COR-L47 (cell line): ENCODE measurements around the gene PXMP2.
A peak's percentile ranks its signal among the peaks of the same experiment; 100 is the strongest.
"Not testable (repeated sequence)": the region's sequence is repeated elsewhere in the genome, so short reads cannot be mapped to it uniquely, and the experiment has no call there.

Experiments used
- DNase-seq: peaks from one replicate; lab custom pipeline; 2025; lab: John Stamatoyannopoulos, UW

PXMP2 gene

DNA sequence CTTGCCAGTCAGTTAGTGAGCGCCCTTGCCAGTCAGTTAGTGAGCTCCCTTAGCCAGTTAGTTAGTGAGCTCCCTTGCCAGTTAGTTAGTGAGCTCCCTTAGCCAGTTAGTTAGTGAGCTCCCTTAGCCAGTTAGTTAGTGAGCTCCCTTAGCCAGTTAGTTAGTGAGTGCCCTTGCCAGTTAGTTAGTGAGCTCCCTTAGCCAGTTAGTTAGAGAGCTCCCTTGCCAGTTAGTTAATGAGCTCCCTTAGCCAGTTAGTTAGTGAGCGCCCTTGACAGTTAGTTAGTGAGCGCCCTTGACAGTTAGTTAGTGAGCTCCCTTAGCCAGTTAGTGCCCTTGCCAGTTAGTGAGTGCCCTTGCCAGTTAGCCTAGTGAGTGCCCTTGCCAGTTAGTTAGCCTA lies 7.5 kb downstream of the PXMP2 start:
- DNase-seq = not testable (repeated sequence)

DNA sequence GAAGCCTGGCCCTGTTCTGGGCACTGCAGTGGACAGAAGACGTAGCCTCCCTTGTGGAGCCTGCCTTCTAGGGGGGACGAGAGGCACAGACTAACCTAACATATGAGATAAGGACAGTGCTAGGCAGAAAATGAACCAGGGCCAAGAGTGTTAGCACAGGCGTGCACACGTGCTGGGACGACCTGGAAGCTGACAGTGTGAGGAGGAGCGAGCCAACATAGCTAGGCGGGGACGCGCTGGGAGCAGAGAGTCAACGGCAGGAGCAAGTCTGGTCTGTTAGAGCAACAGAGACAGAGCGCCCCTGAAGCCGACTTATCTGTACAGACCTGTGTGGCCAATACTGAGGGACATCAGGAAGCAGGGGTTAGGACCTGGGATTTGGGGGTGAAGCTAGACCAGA lies 8.0 kb downstream of the PXMP2 start:
- no peak for DNase-seq

DNA sequence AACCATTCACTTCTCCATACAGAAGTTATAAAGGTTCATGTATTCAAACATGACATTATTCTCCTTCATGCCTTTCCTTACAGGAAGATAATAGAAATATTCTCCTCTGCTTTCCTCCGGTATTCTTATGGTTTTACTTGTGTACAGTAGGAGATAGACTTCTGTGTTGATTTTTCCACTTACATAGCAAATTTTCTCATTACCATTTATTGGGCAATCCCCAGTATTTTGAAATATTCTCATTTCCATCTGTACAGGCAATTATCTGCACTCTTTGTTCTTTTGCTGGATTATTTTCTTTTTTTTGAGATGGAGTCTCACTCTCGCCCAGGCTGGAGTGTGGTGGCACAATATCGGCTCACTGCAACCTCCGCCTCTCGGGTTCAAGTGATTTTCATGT lies 11.0 kb downstream of the PXMP2 start:
- no peak for DNase-seq

DNA sequence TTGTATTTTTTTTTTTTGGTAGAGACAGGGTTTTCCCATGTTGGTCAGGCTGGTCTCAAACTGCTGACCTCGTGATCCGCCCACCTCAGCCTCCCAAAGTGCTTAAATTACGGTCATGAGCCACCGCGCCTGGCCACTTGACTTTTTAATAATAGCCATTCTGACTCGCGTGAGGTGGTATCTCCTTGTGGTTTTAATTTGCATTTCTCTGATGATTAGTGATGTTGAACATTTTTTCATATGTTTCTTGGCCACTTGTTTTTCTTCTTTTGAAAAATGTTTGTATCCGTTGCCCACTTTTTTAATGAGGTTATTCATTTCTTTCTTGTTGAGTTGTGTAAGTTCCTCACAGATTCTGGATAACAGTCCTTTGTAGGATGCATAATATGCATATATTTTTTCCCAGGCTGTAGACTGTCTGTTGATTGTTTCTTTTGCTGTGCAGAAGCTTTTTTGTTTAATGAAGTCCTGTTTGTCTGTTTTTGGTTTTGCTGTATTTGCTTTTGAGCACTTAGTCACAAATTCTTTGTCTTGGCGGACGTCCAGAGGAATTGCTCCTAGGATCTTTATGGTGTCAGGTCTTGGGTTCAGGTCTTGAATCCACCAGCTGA lies 12.9 kb downstream of the PXMP2 start:
- no peak for DNase-seq

DNA sequence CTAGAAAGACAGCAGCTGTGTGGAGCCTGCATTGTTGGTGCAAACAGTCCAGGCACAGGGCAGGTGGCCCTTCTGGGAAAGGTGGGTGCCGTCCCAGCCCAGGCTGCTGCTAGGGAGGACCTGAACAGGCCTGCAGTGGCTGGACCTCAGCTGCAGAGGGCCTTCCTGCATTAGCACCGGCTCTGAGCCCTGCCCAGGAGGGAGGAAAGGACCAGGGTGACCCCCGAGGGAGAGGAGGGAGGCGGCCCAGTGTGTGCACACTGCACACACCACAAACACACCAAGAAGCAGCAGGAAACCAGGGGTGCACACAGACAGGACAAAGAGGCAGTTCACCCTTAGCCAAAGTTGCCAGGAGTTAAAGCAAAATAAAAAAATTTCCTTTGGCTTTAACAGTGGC lies 15.3 kb downstream of the PXMP2 start:
- no peak for DNase-seq

DNA sequence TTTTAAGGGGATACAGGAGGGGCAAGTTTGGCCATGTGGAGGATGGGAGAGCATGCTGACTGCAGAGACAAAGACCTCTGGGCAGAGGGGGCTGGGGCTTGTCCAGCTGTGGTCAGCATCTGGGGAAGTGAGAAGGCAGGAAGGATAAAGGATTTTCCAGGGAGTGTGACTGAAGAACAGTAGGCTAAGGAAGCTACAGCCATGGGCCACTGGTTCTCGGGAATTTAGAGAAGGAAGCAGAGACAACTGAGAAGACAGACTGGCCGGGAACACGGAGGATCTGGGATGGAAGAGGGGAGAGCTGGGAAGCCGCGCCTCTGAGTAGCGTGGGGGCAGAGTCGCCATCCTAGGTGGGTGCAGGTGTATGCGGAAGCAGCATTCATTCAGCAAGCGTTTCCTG lies 16.3 kb downstream of the PXMP2 start:
- no peak for DNase-seq

DNA sequence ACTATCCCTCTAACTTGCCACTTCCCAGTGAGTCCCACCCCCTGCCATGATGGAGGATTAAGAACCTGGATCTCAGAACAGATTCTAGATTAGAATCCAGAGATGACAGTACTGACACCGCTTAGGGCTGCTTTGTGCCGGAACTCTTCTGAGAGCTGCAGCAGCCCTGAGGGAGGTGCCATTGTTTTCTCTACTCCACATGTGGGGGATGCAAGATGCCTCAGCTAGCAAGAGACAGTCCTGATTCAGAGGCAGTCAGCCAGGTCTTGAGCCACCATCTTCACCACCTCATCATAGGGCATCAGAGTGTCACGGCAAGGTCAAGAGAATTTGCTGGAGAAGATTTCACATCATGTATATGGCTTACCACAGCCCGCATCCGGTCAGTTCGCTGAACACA lies 19.9 kb downstream of the PXMP2 start:
- DNase-seq = no peak

DNA sequence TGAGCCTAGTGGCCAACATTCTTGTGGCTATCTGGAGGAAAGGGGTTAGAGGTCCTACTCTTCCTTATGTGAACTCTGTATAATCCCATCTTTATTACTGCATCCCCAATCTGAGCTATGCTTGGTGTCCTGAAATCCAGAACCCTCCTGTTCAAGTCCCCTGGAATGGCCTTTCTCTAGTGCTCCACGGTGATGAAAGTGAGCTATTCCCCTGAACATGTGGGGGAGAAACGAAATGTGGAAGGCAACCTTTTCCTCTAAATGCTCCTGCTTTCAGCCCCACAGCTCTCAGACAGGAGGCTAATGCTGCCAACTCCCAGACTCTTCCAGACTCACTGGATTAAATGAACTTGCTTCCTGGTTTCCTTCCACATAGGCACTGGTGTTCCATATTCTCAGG lies 20.8 kb downstream of the PXMP2 start:
- no peak for DNase-seq

DNA sequence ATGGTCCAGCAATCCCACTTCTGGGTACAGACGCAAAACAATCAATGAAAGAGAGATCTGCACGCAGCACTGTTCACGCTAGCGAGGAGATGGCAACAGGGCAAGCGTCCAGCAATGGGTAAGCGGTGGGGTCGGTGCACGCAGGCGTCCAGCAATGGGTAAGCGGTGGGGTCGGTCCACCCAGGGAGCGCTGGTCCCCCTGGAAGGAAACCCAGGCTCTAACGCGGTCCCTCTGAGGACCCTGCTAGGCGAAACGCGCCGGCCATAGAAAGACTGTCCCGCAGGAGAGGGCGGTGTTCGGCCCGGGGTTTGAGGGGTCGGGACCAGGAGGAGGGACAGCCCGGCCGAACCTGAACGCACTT lies 22.6 kb downstream of the PXMP2 start:
- no peak for DNase-seq

DNA sequence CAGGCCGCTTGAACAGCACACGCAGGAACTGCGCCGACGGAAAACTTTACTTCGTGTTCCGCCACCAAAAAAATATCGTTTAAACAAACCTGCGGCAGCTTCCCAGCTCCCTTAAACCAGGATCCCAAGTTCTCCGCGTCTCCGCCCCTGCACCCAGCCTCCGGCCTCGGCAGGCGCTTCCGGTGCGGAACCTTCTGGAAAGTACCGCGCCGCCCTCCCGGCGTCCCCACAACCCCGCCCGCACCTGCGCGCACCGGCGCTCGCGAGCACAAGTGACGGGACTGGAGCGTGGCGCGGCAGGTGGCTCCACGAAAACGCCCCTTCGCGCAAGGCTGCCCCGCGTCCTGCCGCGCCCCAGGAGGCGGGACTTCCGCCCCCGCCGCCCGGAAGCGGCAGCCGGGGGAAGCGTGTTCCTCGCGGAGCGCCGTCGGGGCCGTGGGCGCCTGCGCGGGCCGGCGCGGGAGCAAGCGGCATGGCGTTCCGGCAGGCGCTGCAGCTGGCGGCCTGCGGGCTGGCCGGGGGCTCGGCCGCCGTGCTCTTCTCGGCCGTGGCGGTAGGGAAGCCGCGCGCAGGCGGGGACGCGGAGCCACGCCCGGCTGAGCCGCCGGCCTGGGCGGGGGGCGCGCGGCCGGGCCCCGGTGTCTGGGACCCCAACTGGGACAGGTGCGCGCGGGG lies 23.2 kb downstream of the PXMP2 start, which contains the start of gene PGAM5:
PGAM5 (plus strand) TSS at position 438 of the 675 bp plus-strand sequence; CDS start at position 473, 35 bp downstream.
- DNase-seq = peak; percentile 93

DNA sequence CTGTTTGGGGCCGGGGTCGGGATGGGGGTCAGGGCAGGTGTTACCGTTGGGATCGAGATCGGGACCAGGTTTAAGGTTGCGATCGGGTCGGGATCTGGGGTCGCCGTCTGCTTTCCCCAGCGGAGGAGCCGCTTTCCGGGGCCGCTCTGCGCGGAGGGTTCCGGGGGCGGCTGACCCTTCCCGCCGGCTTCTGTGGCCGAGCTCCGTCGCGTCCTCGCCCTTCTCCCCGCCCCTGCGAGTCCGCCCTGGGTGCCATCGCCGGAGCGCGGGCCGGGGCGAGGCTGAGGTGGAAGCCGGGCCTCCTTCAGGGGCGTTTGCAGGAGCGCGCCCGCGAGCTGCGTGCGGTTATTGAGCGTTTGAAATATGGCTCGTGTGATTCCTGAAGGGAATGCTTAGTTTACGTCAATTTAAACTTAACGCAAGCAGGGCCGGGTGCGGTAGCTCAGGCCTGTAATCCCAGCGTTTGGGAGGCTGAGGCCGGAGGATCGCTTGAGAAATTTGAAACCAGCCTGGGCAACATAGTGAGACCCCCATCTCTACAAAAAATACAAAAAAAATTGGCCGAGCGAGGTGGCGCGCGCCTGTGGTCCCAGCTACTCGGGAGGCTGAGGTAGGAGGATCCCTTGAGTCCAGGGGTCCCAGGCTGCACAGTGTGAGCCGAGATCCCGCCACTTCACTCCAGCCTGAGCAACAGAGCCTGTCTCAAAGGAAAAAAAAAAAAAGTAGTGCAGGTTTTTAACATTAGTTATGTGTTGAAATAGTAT lies 23.9 kb downstream of the PXMP2 start:
- DNase-seq = no peak

DNA sequence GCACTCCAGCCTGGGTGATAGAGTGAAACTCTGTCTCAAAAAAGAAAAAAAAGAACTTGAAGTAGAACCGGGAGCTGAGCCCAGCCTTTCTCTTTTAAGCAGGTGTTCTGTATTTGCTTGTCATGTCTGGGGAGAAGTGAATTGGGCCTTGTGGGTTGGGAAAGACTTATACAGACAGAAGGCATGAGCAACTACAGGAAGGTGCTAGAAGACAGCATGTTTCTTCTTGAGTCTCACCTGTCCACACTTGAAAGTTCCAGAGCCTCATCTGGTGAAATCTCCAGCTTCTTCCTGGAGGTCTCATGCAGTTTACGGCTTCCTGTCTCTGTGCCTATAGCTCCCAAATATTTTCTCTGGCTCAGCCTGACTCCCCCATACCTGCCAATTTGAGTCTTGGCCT lies 25.7 kb downstream of the PXMP2 start:
- DNase-seq = no peak

DNA sequence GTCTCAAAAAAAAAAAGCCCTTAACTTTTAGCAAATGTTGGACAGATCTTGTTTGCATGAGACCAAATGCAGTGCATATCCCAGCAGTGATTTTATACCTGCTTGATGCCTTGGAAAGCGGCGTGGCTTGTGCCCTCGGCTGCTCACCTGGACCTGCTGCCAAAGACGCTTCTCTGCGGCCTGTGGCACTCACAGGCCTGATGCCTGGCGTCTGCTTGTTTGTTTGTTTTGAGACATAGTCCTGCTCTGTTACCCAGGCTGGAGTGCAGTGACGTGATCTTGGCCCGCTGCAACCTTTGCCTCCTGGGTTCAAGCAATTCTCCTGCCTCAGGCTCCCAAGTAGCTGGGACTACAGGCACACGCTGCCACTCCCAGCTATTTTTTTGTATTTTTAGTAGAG lies 28.5 kb downstream of the PXMP2 start:
- DNase-seq = no peak

DNA sequence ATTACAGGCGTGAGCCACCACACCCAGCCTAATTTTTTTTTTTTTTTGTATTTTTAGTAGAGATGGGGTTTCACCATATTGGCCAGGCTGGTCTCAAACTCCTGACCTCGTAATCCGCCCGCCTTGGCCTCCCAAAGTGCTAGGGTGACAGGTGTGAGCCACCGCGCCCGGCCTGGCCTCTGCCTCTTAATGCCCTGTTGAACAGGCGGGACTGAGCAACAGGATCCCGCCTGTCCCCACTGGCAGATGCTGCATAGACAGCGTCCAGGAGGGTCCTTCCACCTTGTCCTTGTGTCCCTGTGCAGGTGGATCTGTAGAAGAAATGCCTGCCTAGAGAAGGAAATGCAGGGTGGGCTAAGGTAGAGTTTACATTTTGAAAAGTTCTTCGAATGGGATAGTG lies 29.0 kb downstream of the PXMP2 start:
- no peak for DNase-seq

DNA sequence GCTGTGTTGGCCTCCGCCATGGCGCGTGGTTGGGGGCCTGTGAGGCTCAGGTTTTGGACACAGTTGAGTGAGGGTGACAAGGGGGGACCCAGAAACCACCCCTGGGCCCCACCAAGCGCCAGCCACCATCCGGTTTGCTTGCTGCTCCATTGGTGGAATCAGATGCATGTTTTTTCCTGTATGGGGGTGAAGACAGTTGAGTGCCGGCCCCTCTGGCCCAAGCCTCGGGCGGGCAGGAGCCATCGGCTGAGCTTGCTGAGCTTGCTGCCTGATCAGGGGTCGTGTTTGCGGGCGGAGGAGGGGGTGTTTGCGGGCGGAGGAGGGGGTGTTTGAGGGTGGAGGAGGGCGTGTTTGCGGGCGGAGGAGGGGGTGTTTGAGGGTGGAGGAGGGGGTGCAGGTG lies 29.6 kb downstream of the PXMP2 start:
- DNase-seq = no peak

DNA sequence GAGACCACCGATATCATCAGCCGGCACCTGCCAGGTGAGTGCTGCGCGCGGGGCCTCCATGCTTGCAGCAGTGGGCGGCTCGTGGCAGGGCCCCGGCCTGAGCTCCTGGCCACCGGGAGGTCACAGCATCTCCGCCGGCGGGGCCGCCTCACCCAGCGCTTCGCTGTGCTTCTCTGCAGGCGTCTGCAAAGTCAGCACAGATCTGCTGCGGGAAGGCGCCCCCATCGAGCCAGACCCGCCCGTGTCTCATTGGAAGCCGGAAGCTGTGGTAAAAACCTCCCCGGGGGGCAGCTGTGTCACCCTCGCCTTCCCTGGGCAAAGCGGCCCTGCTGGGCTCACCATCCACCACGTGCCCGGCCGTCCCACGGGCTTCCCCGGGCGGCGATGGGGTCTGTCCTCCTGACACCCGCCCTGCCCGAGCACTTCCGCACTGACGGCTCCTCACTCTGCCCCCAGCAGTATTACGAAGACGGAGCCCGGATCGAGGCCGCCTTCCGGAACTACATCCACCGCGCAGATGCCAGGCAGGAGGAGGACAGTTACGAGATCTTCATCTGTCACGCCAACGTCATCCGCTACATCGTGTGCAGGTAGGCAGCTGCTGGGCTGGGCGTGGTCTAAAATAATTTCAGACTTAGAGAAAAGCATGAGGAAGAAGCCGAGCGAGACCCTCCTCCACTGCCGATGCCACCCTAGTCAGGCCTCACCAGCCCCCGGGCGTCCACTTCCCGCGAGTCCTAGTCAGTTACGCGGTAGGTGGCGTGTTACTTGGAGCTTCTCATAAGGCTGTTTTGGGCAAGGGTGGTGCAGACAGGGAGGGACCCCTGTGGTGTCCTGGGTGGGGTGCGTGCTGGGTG lies 30.4 kb downstream of the PXMP2 start:
- no peak for DNase-seq

DNA sequence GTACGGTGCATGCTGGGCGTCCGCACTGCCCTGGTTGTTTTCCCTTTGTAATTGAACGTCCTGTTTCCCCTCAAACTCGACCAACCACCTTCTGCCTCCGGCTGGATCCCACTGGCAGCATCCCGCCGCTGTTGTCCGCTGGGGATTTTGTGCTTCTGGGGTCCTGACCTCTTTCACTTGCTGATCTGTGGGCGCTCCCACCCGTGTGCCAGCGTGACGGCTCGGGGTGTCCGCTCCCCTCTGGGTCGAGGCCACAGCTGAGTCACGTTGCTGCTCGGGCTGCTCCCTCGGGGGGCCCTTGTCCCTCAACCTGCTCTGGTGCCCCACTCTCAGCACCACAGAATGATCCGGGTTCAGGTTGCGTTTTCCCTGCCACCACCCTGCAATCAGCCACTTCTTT lies 31.3 kb downstream of the PXMP2 start:
- no peak for DNase-seq

DNA sequence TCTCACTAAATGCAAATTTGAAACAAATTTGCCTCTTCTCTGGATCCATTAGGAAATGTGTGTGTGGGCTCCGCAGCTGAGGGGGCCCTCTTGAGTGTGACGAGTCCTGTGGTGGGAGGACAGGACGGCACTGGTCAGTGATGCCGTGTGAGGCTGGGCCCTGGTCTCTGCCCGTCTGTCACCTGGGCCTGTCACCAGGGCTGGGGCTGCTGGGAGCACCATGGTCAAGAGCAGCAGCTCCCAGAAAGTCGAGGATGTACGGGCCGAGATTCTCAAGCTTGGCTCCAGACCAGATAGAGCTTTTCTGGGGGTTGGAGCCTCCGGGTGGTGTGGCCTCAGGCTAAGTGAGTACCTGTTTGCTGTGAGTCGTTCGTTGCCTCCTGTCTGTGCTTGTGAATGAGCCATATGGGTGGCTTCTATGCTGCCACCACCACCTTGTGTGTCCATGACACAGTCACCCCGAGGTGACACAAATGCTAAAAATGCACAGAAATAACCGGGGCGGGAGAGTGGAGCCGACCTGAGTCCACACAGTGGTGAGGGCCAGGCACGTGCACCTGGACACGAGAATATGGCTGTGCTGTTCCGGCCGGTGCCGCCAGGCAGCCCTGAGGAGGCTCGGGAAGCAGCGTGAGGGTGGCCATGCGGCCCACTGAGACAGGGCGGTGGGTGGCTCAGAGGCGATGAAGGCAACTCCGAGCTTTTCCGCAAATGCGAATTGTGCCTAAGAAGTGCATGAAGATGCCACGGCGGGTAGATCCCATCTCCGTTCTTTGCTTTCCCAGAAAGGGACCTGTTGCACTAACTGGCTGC lies 32.0 kb downstream of the PXMP2 start:
- no peak for DNase-seq

DNA sequence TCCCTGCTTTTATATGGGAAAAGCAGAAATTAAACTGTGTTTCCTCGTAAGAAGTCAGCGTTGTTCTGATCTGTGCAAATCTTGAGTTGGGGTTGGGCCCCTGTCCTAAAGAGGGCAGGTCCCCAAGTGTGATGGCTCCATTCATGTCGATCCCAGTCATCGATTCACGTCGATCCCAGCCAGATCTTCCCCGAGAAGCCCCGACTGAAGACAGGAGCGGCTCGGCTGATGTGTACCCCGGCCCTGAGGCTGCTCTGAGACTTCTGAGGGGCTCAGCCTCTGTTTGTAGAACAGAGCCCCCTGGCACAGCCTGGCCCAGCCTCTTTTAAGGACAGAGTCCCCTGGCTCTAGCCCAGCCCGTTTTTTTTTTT lies 32.6 kb downstream of the PXMP2 start:
- no peak for DNase-seq

DNA sequence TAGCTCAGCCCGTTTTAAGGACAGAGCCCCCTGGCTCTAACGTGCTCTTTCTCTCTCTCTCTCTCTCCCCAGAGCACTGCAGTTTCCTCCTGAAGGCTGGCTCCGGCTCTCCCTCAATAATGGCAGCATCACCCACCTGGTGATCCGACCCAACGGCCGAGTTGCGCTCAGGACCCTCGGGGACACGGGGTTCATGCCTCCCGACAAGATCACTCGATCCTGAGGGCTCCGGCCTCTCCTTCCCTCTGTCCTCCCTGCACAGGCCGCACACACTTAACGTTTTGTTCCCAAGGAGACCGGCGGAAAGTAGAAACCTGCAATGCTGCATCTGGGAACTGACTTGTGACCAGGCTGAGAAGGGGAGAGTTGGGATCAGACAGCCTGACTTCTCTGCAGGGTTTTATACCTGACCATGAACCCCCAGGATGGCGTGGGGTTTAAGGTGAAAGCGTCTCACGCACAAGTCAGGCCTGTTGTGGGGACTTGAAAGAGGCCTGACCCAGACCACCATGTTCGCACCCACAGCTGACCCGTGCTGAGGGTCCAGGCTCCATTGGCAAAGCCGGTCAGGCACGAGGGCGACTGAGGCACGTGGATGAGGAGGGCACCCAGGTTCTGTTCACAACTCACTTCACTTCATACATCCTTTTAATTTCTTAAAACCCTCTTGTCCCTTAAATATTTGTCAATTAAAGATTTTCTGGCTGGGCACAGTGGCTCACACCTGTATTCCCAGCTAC lies 33.4 kb downstream of the PXMP2 start:
- DNase-seq = no peak
